SU-DHL-6 (cell line): ENCODE results near the gene CYP3A5.

ENCODE experiments used
- H2AFZ ChIP-seq: fragments of 200-600 bp; sonication (generic); 2 replicates; pipeline ENCODE4 v1.6.1; 2014; ENCODE audit warnings: low read depth, mild to moderate bottlenecking, moderate library complexity, mixed read lengths, antibody characterized with exemption, low read length; ENCODE audit not compliant: severe bottlenecking
- H3F3A ChIP-seq: fragments of 200-600 bp; shearing (Covaris generic); 2 replicates; pipeline ENCODE4 v1.6.0; 2016; ENCODE audit warnings: antibody characterized with exemption, mild to moderate bottlenecking; ENCODE audit not compliant: insufficient read depth
- H3K27ac ChIP-seq: fragments of 200-600 bp; sonication (generic); 2 replicates; pipeline ENCODE4 v1.5.1; 2016; ENCODE audit warnings: low read depth, mild to moderate bottlenecking, low read length, moderate library complexity, mixed read lengths
- H3K27me3 ChIP-seq: fragments of 200-600 bp; sonication (generic), shearing (Covaris generic); 2 replicates; pipeline ENCODE4 v1.6.0; 2014; ENCODE audit warnings: mild to moderate bottlenecking, low read length
- H3K36me3 ChIP-seq: fragments of 200-600 bp; sonication (generic); 2 replicates; pipeline ENCODE4 v1.6.1; 2014; ENCODE audit warnings: mild to moderate bottlenecking, low read length, mixed read lengths
- H3K4me2 ChIP-seq: fragments of 300-600, 200-600 bp; shearing (Covaris generic), sonication (generic); 2 replicates; pipeline ENCODE4 v1.6.0; 2014; ENCODE audit warnings: low read length, low read depth, mild to moderate bottlenecking; ENCODE audit not compliant: poor library complexity, severe bottlenecking
- H3K4me3 ChIP-seq: fragments of 200-600 bp; sonication (generic); 2 replicates; pipeline ENCODE4 v1.5.1; 2014; ENCODE audit warnings: antibody characterized with exemption, low read length, mild to moderate bottlenecking, mixed read lengths; ENCODE audit not compliant: insufficient read depth, poor library complexity, severe bottlenecking
- H3K79me2 ChIP-seq: fragments of 200-600 bp; sonication (generic); 2 replicates; pipeline ENCODE4 v1.6.1; 2014; ENCODE audit warnings: mild to moderate bottlenecking, low read length, moderate library complexity; ENCODE audit not compliant: insufficient read depth
- H3K9ac ChIP-seq: fragments of 200-600 bp; sonication (generic); 2 replicates; pipeline ENCODE4 v1.7.0; 2014; ENCODE audit warnings: mild to moderate bottlenecking, low read length
- H3K9me2 ChIP-seq: fragments of 200-600 bp; sonication (generic); replicated peaks from 2 replicates; pipeline ENCODE4 v1.6.1; 2014; ENCODE audit warnings: low read length; ENCODE audit not compliant: insufficient read depth
- H3K9me3 ChIP-seq: fragments of 200-600 bp; sonication (generic); 2 replicates; pipeline ENCODE4 v1.6.1; 2014; ENCODE audit warnings: low read length, mixed read lengths; ENCODE audit not compliant: insufficient read depth
- H4K20me1 ChIP-seq: fragments of 200-600 bp; sonication (generic); 2 replicates; pipeline ENCODE4 v1.6.1; 2014; ENCODE audit warnings: low read depth, mild to moderate bottlenecking, antibody characterized with exemption, low read length, moderate library complexity, mixed read lengths
- CTCF ChIP-seq: fragments of 200-600 bp; sonication (generic); IDR thresholded peaks from one replicate; pipeline ENCODE4 v1.5.1; 2017; ENCODE audit warnings: antibody characterized with exemption, mild to moderate bottlenecking, low read length, moderate library complexity; ENCODE audit not compliant: insufficient read depth, poor library complexity, severe bottlenecking
- EZH2phosphoT487 ChIP-seq: fragments of 200-600 bp; sonication (generic), shearing (Covaris generic); conservative IDR thresholded peaks from 2 replicates; pipeline ENCODE4 v1.6.1; 2018; ENCODE audit warnings: mild to moderate bottlenecking, antibody characterized with exemption, low read length, moderate library complexity, mixed read lengths

The CYP3A5 gene

DNA sequence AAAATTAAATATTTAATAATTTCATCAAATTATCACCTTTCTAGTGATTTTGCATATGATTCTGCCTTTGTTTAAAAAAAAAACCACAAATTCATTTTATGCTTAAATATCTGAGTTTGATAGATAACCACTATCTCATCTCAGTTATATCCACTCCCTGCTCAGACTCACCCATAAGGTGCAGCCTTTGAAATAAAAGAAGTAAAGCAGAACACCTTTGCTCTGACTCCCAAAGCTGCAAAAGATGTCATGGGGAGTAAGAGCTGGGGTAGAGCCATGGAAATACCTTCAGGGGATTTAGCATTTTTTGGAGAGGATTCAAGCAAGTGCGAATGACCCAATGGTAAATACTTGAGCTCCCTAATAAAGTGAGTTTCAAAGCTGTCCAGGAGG is 15.1 kb upstream of the CYP3A5 start:
- no peak overlapping the region for H3K4me3 ChIP-seq
- no peak overlapping the region for H3K9ac ChIP-seq
- TF ChIP-seq CTCF: no peak
- H3K4me2 ChIP-seq: no peak overlapping the region
- H3K9me2 ChIP-seq: no peaks in the 10 kb centered on the region
- no peak overlapping the region for H2AFZ ChIP-seq
- no peaks in the 10 kb centered on the region for H4K20me1 ChIP-seq
- no peak overlapping the region for H3K27ac ChIP-seq
- H3F3A ChIP-seq: no peaks in the 10 kb centered on the region
- H3K36me3 ChIP-seq: no peaks in the 10 kb centered on the region
- H3K79me2 ChIP-seq: no peaks in the 10 kb centered on the region
- H3K27me3 ChIP-seq: no peaks in the 10 kb centered on the region
- no peaks in the 10 kb centered on the region for H3K9me3 ChIP-seq

DNA sequence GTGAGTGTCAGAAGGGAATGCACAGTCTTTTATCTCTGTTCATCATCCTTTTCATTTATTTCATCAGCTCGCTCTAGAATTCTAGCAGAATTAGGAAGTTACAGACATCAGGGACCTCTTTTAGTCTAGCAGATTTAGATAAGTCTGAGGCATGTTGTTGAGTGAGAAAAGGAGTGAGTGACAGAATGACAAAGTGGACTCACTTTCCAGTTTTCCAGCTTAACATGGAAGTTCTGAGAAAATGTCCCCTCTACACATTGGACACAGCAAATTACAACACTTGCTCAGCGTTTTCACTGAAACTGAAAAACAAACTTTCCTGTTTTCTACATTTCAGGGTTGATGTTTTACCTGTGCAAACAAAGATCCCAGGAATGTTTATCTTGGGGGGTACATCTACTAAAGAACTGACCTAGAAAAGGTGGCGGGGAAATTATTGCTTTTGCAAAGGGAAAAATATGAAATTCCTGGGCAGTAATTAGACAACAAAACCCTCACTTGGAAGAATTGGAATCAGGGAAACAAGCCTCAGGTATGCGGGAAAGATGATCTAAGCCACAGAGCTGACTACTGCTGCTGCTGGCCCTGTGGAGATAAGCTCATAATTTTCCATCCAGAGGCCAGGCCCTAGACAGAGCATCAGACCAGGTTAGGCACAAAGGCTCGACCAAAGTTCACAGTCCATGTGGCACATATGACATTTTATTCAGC is 14.6 kb upstream of the CYP3A5 start:
- Histone ChIP-seq H3F3A (no peaks in the 10 kb centered on the region), H3K36me3 (no peaks in the 10 kb centered on the region), H3K27me3 (no peaks in the 10 kb centered on the region), H3K27ac (no peak overlapping the region), H2AFZ (no peak overlapping the region), H3K9me3 (no peaks in the 10 kb centered on the region), H3K4me2 (no peak overlapping the region), H3K9ac (no peak overlapping the region), H4K20me1 (no peaks in the 10 kb centered on the region), H3K9me2 (no peaks in the 10 kb centered on the region), H3K79me2 (no peaks in the 10 kb centered on the region), H3K4me3 (no peak overlapping the region)
- no peak for TF ChIP-seq CTCF
- TF ChIP-seq EZH2phosphoT487: no peak

GRCh38 chr7:99693427-99694200 is 13.8 kb upstream of the CYP3A5 start:
- H3K9ac ChIP-seq: no peak overlapping the region
- H2AFZ ChIP-seq: no peak overlapping the region
- H4K20me1 ChIP-seq: no peaks in the 10 kb centered on the region
- H3K79me2 ChIP-seq: no peaks in the 10 kb centered on the region
- no peak overlapping the region for H3K4me3 ChIP-seq
- H3K27me3 ChIP-seq: no peaks in the 10 kb centered on the region
- no peaks in the 10 kb centered on the region for H3K9me2 ChIP-seq
- H3K4me2 ChIP-seq: no peak overlapping the region
- no peak overlapping the region for H3K27ac ChIP-seq
- no peaks in the 10 kb centered on the region for H3F3A ChIP-seq
- H3K36me3 ChIP-seq: no peaks in the 10 kb centered on the region
- no peaks in the 10 kb centered on the region for H3K9me3 ChIP-seq
- TF ChIP-seq EZH2phosphoT487 (no peak), CTCF (no peak)
